NCI-H187 (cell line): Measurements from ENCODE around the gene EIF2D.
"Not testable (repeated sequence)": the region's sequence is repeated elsewhere in the genome, so short reads cannot be mapped to it uniquely, and the experiment has no call there.

ENCODE experiments used
- DNase-seq, 2 experiments: peaks; one replicate each; lab custom pipeline; 2025; lab: John Stamatoyannopoulos, UW

Gene EIF2D

GRCh38 chr1:206635080-206635977 lies 23.1 kb upstream of the EIF2D start, which contains the start of gene DYRK3:
TSS of gene DYRK3 (plus strand) at chr1:206635536. CDS start at chr1:206635704, 168 bp downstream.
- peak; percentile 92 to 98 for DNase-seq

- DNase-seq = peak; percentile 96 to 99
Measured at GRCh38 chr1:206634365-206635079, 22.3 kb upstream of the EIF2D start.

GRCh38 chr1:206633708-206634121 lies 21.4 kb upstream of the EIF2D start:
- DNase-seq = no peak

- peak in 1 of 2 experiments; percentile 35 for DNase-seq
Measured at GRCh38 chr1:206631085-206631509, 18.8 kb upstream of the EIF2D start.

GRCh38 chr1:206628916-206629315 lies 16.7 kb upstream of the EIF2D start:
- no peak for DNase-seq

- not testable (repeated sequence) for DNase-seq
Measured at GRCh38 chr1:206626396-206626795, 14.1 kb upstream of the EIF2D start.

GRCh38 chr1:206609229-206609991 lies 2.9 kb downstream of the EIF2D start:
- no peak for DNase-seq

GRCh38 chr1:206608108-206608698 lies 4.1 kb downstream of the EIF2D start:
- DNase-seq = no peak

GRCh38 chr1:206606867-206607266 lies 5.4 kb downstream of the EIF2D start:
- no peak for DNase-seq

- DNase-seq = no peak
Measured at GRCh38 chr1:206604861-206605260, 7.4 kb downstream of the EIF2D start.

GRCh38 chr1:206600527-206600926 lies 11.7 kb downstream of the EIF2D start:
- DNase-seq = no peak

GRCh38 chr1:206596319-206596666 lies 16.0 kb downstream of the EIF2D start:
- no peak for DNase-seq

GRCh38 chr1:206595581-206596318 lies 16.5 kb downstream of the EIF2D start:
- DNase-seq = no peak

- DNase-seq = no peak
Measured at GRCh38 chr1:206593351-206593925, 18.8 kb downstream of the EIF2D start.

GRCh38 chr1:206591696-206592095 lies 20.6 kb downstream of the EIF2D start:
- DNase-seq = no peak

- no peak for DNase-seq
Measured at GRCh38 chr1:206591226-206591625, 21.0 kb downstream of the EIF2D start.

GRCh38 chr1:206590025-206590758 lies 22.1 kb downstream of the EIF2D start:
- no peak for DNase-seq

- DNase-seq = no peak
Measured at GRCh38 chr1:206589206-206589605, 23.1 kb downstream of the EIF2D start.

GRCh38 chr1:206588492-206588891 lies 23.8 kb downstream of the EIF2D start:
- no peak for DNase-seq

GRCh38 chr1:206587904-206588303 lies 24.4 kb downstream of the EIF2D start:
- DNase-seq = no peak
